COLO668 (cell line): ENCODE data around the gene ST3GAL5.

Source experiments
- DNase-seq: peaks from one replicate; lab custom pipeline; 2025; ENCODE audit not compliant: unreplicated experiment; lab: John Stamatoyannopoulos, UW

ST3GAL5 gene

GRCh38 chr2:85793584-85793983, 95.2 kb downstream of the ST3GAL5 start:
- no peak for DNase-seq

GRCh38 chr2:85792783-85793441, 95.9 kb downstream of the ST3GAL5 start:
- no peak for DNase-seq

- no peak for DNase-seq
These were observed 96.9 kb downstream of the ST3GAL5 start for GRCh38 chr2:85791704-85792565.

- DNase-seq = no peak
These were observed 98.1 kb downstream of the ST3GAL5 start for GRCh38 chr2:85790499-85791188.

GRCh38 chr2:85790032-85790431, 98.8 kb downstream of the ST3GAL5 start:
- no peak for DNase-seq

- DNase-seq = no peak
These were observed 99.5 kb downstream of the ST3GAL5 start for GRCh38 chr2:85789271-85789670.

GRCh38 chr2:85788603-85789002, 100.2 kb downstream of the ST3GAL5 start:
- DNase-seq = no peak

GRCh38 chr2:85787981-85788340, 100.8 kb downstream of the ST3GAL5 start:
- DNase-seq = no peak

- DNase-seq = no peak
These were observed 101.4 kb downstream of the ST3GAL5 start for GRCh38 chr2:85787282-85787980.
